Activated naive CD4-positive, alpha-beta T cell treated with Interleukin-2 at 50 U/mL for 16 hours (primary cell): ENCODE data around the gene HSPB2.
"Not testable (repeated sequence)": the region's sequence is repeated elsewhere in the genome, so short reads cannot be mapped to it uniquely, and the experiment has no call there.

Experiments used
- DNase-seq: peaks from one replicate; pipeline ENCODE4 v3.0.0-alpha.2; 2020

Gene HSPB2

GRCh38 chr11:111916768-111917167 is 4.2 kb downstream of the HSPB2 start:
- no peak for DNase-seq

GRCh38 chr11:111917312-111917711 is 4.8 kb downstream of the HSPB2 start:
- DNase-seq = no peak

- no peak for DNase-seq
These were observed 5.3 kb downstream of the HSPB2 start for GRCh38 chr11:111917788-111918187.

- no peak for DNase-seq
These were observed 6.1 kb downstream of the HSPB2 start, which contains the start of gene C11orf52 for GRCh38 chr11:111918390-111919256. TSS of gene C11orf52 (plus strand) at chr11:111918913. CDS start at chr11:111918973, 60 bp downstream.

- DNase-seq = no peak
These were observed 8.4 kb downstream of the HSPB2 start for GRCh38 chr11:111920908-111921307.

- DNase-seq = no peak
These were observed 9.2 kb downstream of the HSPB2 start for GRCh38 chr11:111921541-111922230.

- no peak for DNase-seq
These were observed 10.3 kb downstream of the HSPB2 start for GRCh38 chr11:111922803-111923202.

- no peak for DNase-seq
These were observed 10.8 kb downstream of the HSPB2 start for GRCh38 chr11:111923351-111923788.

- DNase-seq = no peak
These were observed 11.4 kb downstream of the HSPB2 start for GRCh38 chr11:111923951-111924350.

GRCh38 chr11:111925953-111926352 is 13.4 kb downstream of the HSPB2 start:
- DNase-seq = no peak

GRCh38 chr11:111926505-111927391 is 14.2 kb downstream of the HSPB2 start:
- peak; percentile 97 for DNase-seq

GRCh38 chr11:111930472-111930871 is 17.9 kb downstream of the HSPB2 start:
- DNase-seq = no peak

GRCh38 chr11:111932611-111932950 is 20.0 kb downstream of the HSPB2 start:
- DNase-seq = no peak

- not testable (repeated sequence) for DNase-seq
These were observed 20.6 kb downstream of the HSPB2 start for GRCh38 chr11:111933176-111933575.

GRCh38 chr11:111933872-111934271 is 21.3 kb downstream of the HSPB2 start:
- no peak for DNase-seq

GRCh38 chr11:111934306-111934705 is 21.8 kb downstream of the HSPB2 start:
- no peak for DNase-seq

GRCh38 chr11:111935317-111936039 is 22.9 kb downstream of the HSPB2 start:
- DNase-seq = no peak

- no peak for DNase-seq
These were observed 23.6 kb downstream of the HSPB2 start for GRCh38 chr11:111936040-111936540.

GRCh38 chr11:111937461-111937769 is 24.9 kb downstream of the HSPB2 start:
- no peak for DNase-seq

GRCh38 chr11:111937844-111938243 is 25.3 kb downstream of the HSPB2 start:
- DNase-seq = no peak

GRCh38 chr11:111938687-111939160 is 26.2 kb downstream of the HSPB2 start:
- peak; percentile 37 for DNase-seq
